NCI-H69 (cell line): ENCODE data around the gene ELMO2.
A peak's percentile ranks its signal among the peaks of the same experiment; 100 is the strongest.
"Not testable (repeated sequence)": the region's sequence is repeated elsewhere in the genome, so short reads cannot be mapped to it uniquely, and the experiment has no call there.

Experiments used
- DNase-seq: peaks from one replicate; lab custom pipeline; 2025; lab: John Stamatoyannopoulos, UW

The ELMO2 gene

GRCh38 chr20:46402331-46402811, 4.0 kb downstream of the ELMO2 start:
- DNase-seq = no peak

GRCh38 chr20:46401478-46401860, 4.9 kb downstream of the ELMO2 start:
- DNase-seq = no peak

- DNase-seq = no peak
Measured at GRCh38 chr20:46400828-46401477, 5.5 kb downstream of the ELMO2 start.

GRCh38 chr20:46400253-46400652, 6.2 kb downstream of the ELMO2 start:
- DNase-seq = no peak

GRCh38 chr20:46399401-46399800, 7.0 kb downstream of the ELMO2 start:
- no peak for DNase-seq

GRCh38 chr20:46398963-46399362, 7.5 kb downstream of the ELMO2 start:
- no peak for DNase-seq

GRCh38 chr20:46396052-46396740, 10.2 kb downstream of the ELMO2 start:
- DNase-seq = no peak

- DNase-seq = no peak
Measured at GRCh38 chr20:46394872-46395760, 11.3 kb downstream of the ELMO2 start.

GRCh38 chr20:46393967-46394366, 12.4 kb downstream of the ELMO2 start:
- no peak for DNase-seq

GRCh38 chr20:46388937-46389336, 17.5 kb downstream of the ELMO2 start:
- no peak for DNase-seq

- DNase-seq = peak; percentile 45
Measured at GRCh38 chr20:46388201-46388836, 18.1 kb downstream of the ELMO2 start.

- DNase-seq = not testable (repeated sequence)
Measured at GRCh38 chr20:46387054-46387453, 19.4 kb downstream of the ELMO2 start.

- no peak for DNase-seq
Measured at GRCh38 chr20:46378412-46379009, 27.9 kb downstream of the ELMO2 start.

GRCh38 chr20:46377518-46377917, 28.9 kb downstream of the ELMO2 start:
- no peak for DNase-seq

GRCh38 chr20:46376196-46376785, 30.1 kb downstream of the ELMO2 start:
- no peak for DNase-seq

- no peak for DNase-seq
Measured at GRCh38 chr20:46375771-46376170, 30.6 kb downstream of the ELMO2 start.

GRCh38 chr20:46374383-46374782, 32.0 kb downstream of the ELMO2 start:
- DNase-seq = no peak

- no peak for DNase-seq
Measured at GRCh38 chr20:46371656-46372055, 34.8 kb downstream of the ELMO2 start.

- DNase-seq = no peak
Measured at GRCh38 chr20:46368902-46369268, 37.5 kb downstream of the ELMO2 start.

GRCh38 chr20:46367967-46368901, 38.2 kb downstream of the ELMO2 start:
- peak; percentile 42 for DNase-seq
